Glomerular visceral epithelial cell (primary cell): ENCODE data around the gene VANGL1.
"Not testable (repeated sequence)": the region's sequence is repeated elsewhere in the genome, so short reads cannot be mapped to it uniquely, and the experiment has no call there.

ENCODE experiments used
- DNase-seq: peaks from one replicate; pipeline ENCODE4 v3.0.0-alpha.2; 2016; ENCODE audit errors: extremely low spot score

Gene VANGL1

GRCh38 chr1:115641762-115642167 is at the start of gene VANGL1:
VANGL1 (plus strand) TSS chr1:115641970; CDS start chr1:115651414, 9,444 bp downstream.
- peak; percentile 77 for DNase-seq

GRCh38 chr1:115592264-115592663 is 49.5 kb upstream of the VANGL1 start:
- DNase-seq = no peak

GRCh38 chr1:115593365-115594259 is 48.2 kb upstream of the VANGL1 start:
- no peak for DNase-seq

GRCh38 chr1:115594600-115594999 is 47.2 kb upstream of the VANGL1 start:
- no peak for DNase-seq

GRCh38 chr1:115595279-115596079 is 46.3 kb upstream of the VANGL1 start:
- DNase-seq = peak; percentile 97

- DNase-seq = no peak
Observed at GRCh38 chr1:115596080-115596780, 45.5 kb upstream of the VANGL1 start.

GRCh38 chr1:115604508-115604907 is 37.3 kb upstream of the VANGL1 start:
- no peak for DNase-seq

- DNase-seq = no peak
Observed at GRCh38 chr1:115606305-115606704, 35.5 kb upstream of the VANGL1 start.

- DNase-seq = no peak
Observed at GRCh38 chr1:115609021-115609420, 32.7 kb upstream of the VANGL1 start.

GRCh38 chr1:115613767-115614166 is 28.0 kb upstream of the VANGL1 start:
- no peak for DNase-seq

- no peak for DNase-seq
Observed at GRCh38 chr1:115620453-115620852, 21.3 kb upstream of the VANGL1 start.

- DNase-seq = no peak
Observed at GRCh38 chr1:115620950-115621349, 20.8 kb upstream of the VANGL1 start.

- DNase-seq = no peak
Observed at GRCh38 chr1:115624859-115625258, 16.9 kb upstream of the VANGL1 start.

- DNase-seq = no peak
Observed at GRCh38 chr1:115630342-115630741, 11.4 kb upstream of the VANGL1 start.

- DNase-seq = no peak
Observed at GRCh38 chr1:115632251-115633026, 9.3 kb upstream of the VANGL1 start.

GRCh38 chr1:115633606-115634005 is 8.2 kb upstream of the VANGL1 start:
- not testable (repeated sequence) for DNase-seq

GRCh38 chr1:115637247-115637646 is 4.5 kb upstream of the VANGL1 start:
- DNase-seq = not testable (repeated sequence)

- DNase-seq = no peak
Observed at GRCh38 chr1:115640384-115640783, 1.4 kb upstream of the VANGL1 start.

GRCh38 chr1:115642168-115643072 is 650 bp downstream of the VANGL1 start:
- DNase-seq = peak; percentile 74

GRCh38 chr1:115643225-115643624 is 1.5 kb downstream of the VANGL1 start:
- no peak for DNase-seq
